Endodermal cell (in vitro differentiated cells): ENCODE measurements around the gene TRIM50. TPM values are rescaled to one million over a fixed set of nuclear protein-coding genes. Genes with fewer than 3 reads are reported as not detected.
"Not testable (repeated sequence)": the region's sequence is repeated elsewhere in the genome, so short reads cannot be mapped to it uniquely, and the experiment has no call there.

ENCODE experiments used
- DNase-seq: peaks from one replicate; pipeline ENCODE4 v3.0.0-alpha.2; 2017
- H3K27ac ChIP-seq: 2 replicates; pipeline ENCODE4 v1.5.1; 2013; ENCODE audit warnings: mild to moderate bottlenecking, low read depth, low read length, moderate library complexity
- H3K27me3 ChIP-seq: 2 replicates; pipeline ENCODE4 v1.6.1; 2013; ENCODE audit warnings: mild to moderate bottlenecking, low read length, moderate library complexity; ENCODE audit not compliant: insufficient read depth, control insufficient read depth, poor library complexity, severe bottlenecking
- H3K36me3 ChIP-seq: 2 replicates; pipeline ENCODE4 v1.7.0; 2013; ENCODE audit warnings: mild to moderate bottlenecking, low read length, moderate library complexity; ENCODE audit not compliant: control insufficient read depth, insufficient read depth
- H3K4me1 ChIP-seq: one replicate; pipeline ENCODE4 v1.7.0; 2013; ENCODE audit warnings: low read length; ENCODE audit not compliant: control insufficient read depth, insufficient read depth
- H3K4me3 ChIP-seq: 2 replicates; pipeline ENCODE4 v1.5.1; 2013; ENCODE audit warnings: mild to moderate bottlenecking, low read length, moderate library complexity
- H3K9ac ChIP-seq: 2 replicates; pipeline ENCODE4 v1.6.1; 2013; ENCODE audit warnings: mild to moderate bottlenecking, low read length, moderate library complexity; ENCODE audit not compliant: poor library complexity, severe bottlenecking; ENCODE audit errors: extremely low read depth
- H3K9me3 ChIP-seq: 2 replicates; pipeline ENCODE4 v1.6.1; 2013; ENCODE audit warnings: mild to moderate bottlenecking, low read length, moderate library complexity; ENCODE audit not compliant: control insufficient read depth
- H3K27ac Mint-ChIP-seq: 2 replicates; pipeline ENCODE4 v1.8.0; 2020; ENCODE audit warnings: mixed read lengths
- H3K27me3 Mint-ChIP-seq: 2 replicates; pipeline ENCODE4 v1.8.0; 2021; ENCODE audit warnings: mild to moderate bottlenecking, mixed read lengths; ENCODE audit not compliant: insufficient read depth
- H3K36me3 Mint-ChIP-seq: 2 replicates; pipeline ENCODE4 v1.8.0; 2020; ENCODE audit warnings: low read depth, mixed read lengths
- H3K4me1 Mint-ChIP-seq: 2 replicates; pipeline ENCODE4 v1.8.0; 2020; ENCODE audit warnings: mixed read lengths
- H3K4me3 Mint-ChIP-seq: 2 replicates; pipeline ENCODE4 v1.8.0; 2020; ENCODE audit warnings: mild to moderate bottlenecking, moderate library complexity, mixed read lengths
- H3K9me3 Mint-ChIP-seq: 2 replicates; pipeline ENCODE4 v1.8.0; 2020; ENCODE audit warnings: mild to moderate bottlenecking, mixed read lengths
- CTCF ChIP-seq: fragments of 200-600 bp; sonication (generic); conservative IDR thresholded peaks from 2 replicates; pipeline ENCODE4 v1.5.0; 2021; ENCODE audit warnings: antibody characterized with exemption, mild to moderate bottlenecking
- WGBS, 2 experiments: methylation state at CpG; one replicate each; pipeline versions ENCODE4 v1.1.5 to v1.1.7; 2013; ENCODE audit warnings: missing lambda C conversion rate in 2 of 2, mixed read lengths in 1 of 2; ENCODE audit not compliant: insufficient coverage in 1 of 2, insufficient read length in 1 of 2; 5-methylcytosine and 5-hydroxymethylcytosine counted together
- long read RNA-seq, 4 experiments: library from polyadenylated mRNA in 2 of 4; library from RNA in 1 of 4; library from capped mRNA in 1 of 4; stranded (forward) in 3 of 4; unstranded in 1 of 4; transcript quantifications; one replicate each; pipeline ENCODE4 v2.0.0, GENCODE V29; 2020 to 2021; ENCODE audit warnings: inconsistent platforms in 1 of 4
- polyA plus RNA-seq, 2 experiments: library from polyadenylated mRNA; stranded (reverse); fragments of 50-300 nt; gene quantifications; one replicate each; pipeline ENCODE4 v1.2.3, GENCODE V29; 2013
- total RNA-seq, 2 donors: library from RNA; stranded (reverse); fragmentation: NEBNext Ultra II Directional in 1 of 2; extraction: Animal tissue kit (Norgen Biotek cat#: 25700) in 1 of 2; gene quantifications; 2 replicates in 1 of 2; 3 replicates in 1 of 2; pipeline ENCODE4 v1.2.1, GENCODE V29; 2021

The TRIM50 gene
- total RNA-seq, result under 1 TPM; 0.24 to 0.33 TPM
- not detected for polyA plus RNA-seq (2013, experiment 1 of 2)
- polyA plus RNA-seq (2013, experiment 2 of 2), result not detected
- long read RNA-seq, experiment 1, result 0 reads
- long read RNA-seq, experiment 2, result 0 reads
- long read RNA-seq, experiment 3, result 0 reads
- long read RNA-seq, experiment 4, result 0 reads

GRCh38 chr7:73327922-73328321, at the start of gene TRIM50, which contains the start of gene FKBP6:
Gene TRIM50 (minus strand): TSS chr7:73328082. CDS start chr7:73324787, 3,295 bp downstream.
Gene FKBP6 (plus strand): TSS chr7:73328161. CDS start chr7:73328429, 268 bp downstream.
- not testable (repeated sequence) for H3K9me3 Mint-ChIP-seq, H3K9me3 ChIP-seq, H3K36me3 ChIP-seq, H3K4me3 Mint-ChIP-seq, H3K4me1 ChIP-seq, H3K27me3 Mint-ChIP-seq, H3K27ac ChIP-seq, DNase-seq, H3K4me3 ChIP-seq, H3K36me3 Mint-ChIP-seq, H3K27me3 ChIP-seq, H3K27ac Mint-ChIP-seq, H3K9ac ChIP-seq, H3K4me1 Mint-ChIP-seq
- WGBS, 2 experiments, result 96% methylated on average over 23 to 43 of the region's 43 CpGs

- no peaks in the 10 kb centered on the region for H3K4me1 Mint-ChIP-seq
- no peaks in the 10 kb centered on the region for H3K4me1 ChIP-seq
- no peaks in the 10 kb centered on the region for H3K9me3 Mint-ChIP-seq
- DNase-seq, result no peak
- no peak overlapping the region for H3K27ac Mint-ChIP-seq
- no peaks in the 10 kb centered on the region for H3K36me3 ChIP-seq
- no peak overlapping the region for H3K4me3 Mint-ChIP-seq
- no peaks in the 10 kb centered on the region for H3K27me3 ChIP-seq
- H3K36me3 Mint-ChIP-seq, result no peaks in the 10 kb centered on the region
- 94% methylated on average over 5 to 20 of the region's 20 CpGs for WGBS, 2 experiments
- no peaks in the 10 kb centered on the region for H3K9me3 ChIP-seq
- no peak overlapping the region for H3K9ac ChIP-seq
- peaks cover 17% of the 10 kb centered on the region for H3K27me3 Mint-ChIP-seq
- H3K4me3 ChIP-seq, result no peak overlapping the region
- no peak for TF ChIP-seq CTCF
- no peak overlapping the region for H3K27ac ChIP-seq
Measured at GRCh38 chr7:73376671-73377412, 49.0 kb upstream of the TRIM50 start.

GRCh38 chr7:73376262-73376661, 48.4 kb upstream of the TRIM50 start:
- H3K36me3 ChIP-seq, H3K27me3 ChIP-seq, H3K4me1 ChIP-seq, H3K36me3 Mint-ChIP-seq, DNase-seq, H3K27ac ChIP-seq, H3K27ac Mint-ChIP-seq, H3K4me3 ChIP-seq, H3K9me3 Mint-ChIP-seq, H3K9ac ChIP-seq, H3K4me3 Mint-ChIP-seq, H3K9me3 ChIP-seq, H3K4me1 Mint-ChIP-seq: not testable (repeated sequence)
- WGBS, 2 experiments, result 90 to 98% methylated on average over 3 to 4 of the region's 4 CpGs
- H3K27me3 Mint-ChIP-seq, result peaks cover 16% of the 10 kb centered on the region

GRCh38 chr7:73373741-73374140, 45.9 kb upstream of the TRIM50 start:
- Mint-ChIP-seq H3K4me3 (no peak overlapping the region), H3K27ac (no peak overlapping the region), H3K36me3 (no peaks in the 10 kb centered on the region)

More at GRCh38 chr7:73373741-73374140, 45.9 kb upstream of the TRIM50 start:
- peaks cover 11% of the 10 kb centered on the region for H3K27me3 Mint-ChIP-seq
- no peaks in the 10 kb centered on the region for H3K9me3 Mint-ChIP-seq
- Histone ChIP-seq H3K9me3 (no peaks in the 10 kb centered on the region), H3K4me3 (no peak overlapping the region), H3K9ac (no peak overlapping the region), H3K36me3 (no peaks in the 10 kb centered on the region), H3K4me1 (no peaks in the 10 kb centered on the region), H3K27me3 (no peaks in the 10 kb centered on the region), H3K27ac (no peak overlapping the region)
- no peaks in the 10 kb centered on the region for H3K4me1 Mint-ChIP-seq
- 92 to 93% methylated on average over 13 of the region's 13 CpGs for WGBS, 2 experiments
- DNase-seq, result no peak
- TF ChIP-seq CTCF, result no peak
